Islet precursor cell (in vitro differentiated cells): ENCODE results near the gene CHML.

ENCODE experiments used
- DNase-seq: peaks from one replicate; pipeline ENCODE4 v3.0.0-alpha.2; 2018

Gene CHML

DNA sequence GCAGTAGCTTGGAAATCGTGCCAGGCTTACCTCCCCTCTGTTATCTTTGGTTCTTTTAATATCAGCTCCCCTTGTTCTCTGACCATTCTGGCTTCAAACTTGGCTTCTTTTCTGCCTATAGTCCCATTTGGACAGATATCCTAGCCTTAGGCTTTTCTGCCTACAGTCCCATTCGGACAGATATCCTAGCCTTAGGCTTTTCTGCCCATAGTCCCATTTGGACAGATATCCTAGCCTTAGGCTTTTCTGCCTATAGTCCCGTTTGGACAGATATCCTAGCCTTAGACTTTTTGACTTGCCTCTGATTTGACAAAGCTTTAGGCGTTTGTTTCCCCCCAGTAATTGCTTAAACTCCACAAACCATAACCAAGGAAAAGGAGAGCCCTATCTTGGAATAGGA is 25.6 kb downstream of the CHML start:
- no peak for DNase-seq

DNA sequence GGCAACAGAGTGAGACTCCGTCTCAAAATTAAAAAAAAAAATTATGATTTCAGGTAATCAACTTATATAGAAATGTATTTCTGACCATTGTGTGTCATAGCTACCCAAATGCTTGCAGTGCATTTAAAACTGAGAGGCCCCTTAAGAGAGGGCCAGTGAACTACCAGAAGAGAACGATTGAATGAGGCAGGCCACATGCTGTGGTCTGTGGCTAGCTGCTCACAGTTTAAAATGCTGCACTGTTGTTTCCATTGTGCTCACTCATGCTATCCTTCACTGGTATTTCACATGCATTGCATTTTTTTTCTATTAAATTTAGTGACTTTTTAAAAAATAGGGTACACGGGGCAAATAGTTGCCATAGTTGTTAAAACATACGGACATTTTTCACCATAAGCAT is 26.0 kb downstream of the CHML start:
- no peak for DNase-seq

DNA sequence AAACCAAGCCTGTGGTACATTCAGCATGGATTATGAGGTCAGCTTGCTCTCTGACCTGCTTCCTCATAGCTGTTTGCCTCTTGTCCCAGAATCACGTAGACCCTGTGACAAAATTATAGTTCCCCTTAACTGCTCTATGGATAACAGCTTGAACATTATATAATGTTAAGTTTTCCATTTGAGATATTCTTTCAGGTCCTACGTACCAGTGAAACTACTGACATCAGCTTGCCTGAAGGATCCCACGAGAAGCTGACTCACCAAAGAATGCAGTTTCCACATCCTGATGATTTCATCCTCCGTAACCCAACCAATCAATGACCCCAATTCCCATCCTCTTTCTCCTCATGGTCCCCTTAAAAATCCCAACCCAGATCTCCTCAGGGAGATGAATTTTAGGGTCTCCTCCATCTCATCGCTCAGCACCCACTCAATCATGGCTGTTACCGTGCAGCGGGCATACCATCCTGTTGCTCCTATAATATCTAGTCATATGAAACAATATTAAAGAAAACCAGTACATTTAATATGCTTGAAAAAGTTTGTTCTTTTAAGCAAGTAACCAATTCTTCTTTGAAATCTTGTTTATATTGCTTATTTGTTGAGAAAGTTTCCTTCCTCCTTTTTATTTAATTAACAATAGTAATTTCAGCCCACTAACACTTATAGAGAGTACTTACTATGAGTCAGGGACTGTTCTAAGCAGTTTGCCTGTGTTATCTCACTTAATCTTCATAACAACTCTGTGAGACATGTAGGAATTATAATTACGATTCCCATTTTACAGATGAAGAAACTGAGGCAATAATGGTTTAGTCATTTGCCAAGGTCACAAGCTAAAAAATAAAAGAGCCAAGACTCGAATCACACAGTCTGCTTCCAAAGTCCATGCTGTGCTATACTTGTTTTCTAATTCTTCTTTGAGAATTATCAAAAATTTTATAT is 27.4 kb downstream of the CHML start:
- no peak for DNase-seq

DNA sequence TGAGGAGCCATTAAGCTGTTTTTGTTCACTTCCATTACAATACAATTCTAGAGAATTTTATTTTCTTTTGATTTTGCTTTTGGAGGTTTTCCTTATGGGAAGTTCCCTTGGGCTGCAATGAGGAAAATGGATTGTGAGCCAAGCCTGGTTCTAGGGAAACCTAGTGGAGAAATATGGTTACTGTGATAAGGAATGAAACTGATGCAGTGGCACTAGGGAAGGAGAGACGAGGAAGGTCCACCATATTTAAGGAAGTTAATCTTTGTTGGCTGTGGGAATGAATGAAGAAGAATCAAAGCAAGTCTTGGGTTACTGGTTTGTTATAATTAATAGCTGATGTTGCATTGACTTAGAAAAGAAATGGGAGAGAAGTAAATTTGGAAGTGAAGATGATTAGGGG is 28.4 kb downstream of the CHML start:
- no peak for DNase-seq

DNA sequence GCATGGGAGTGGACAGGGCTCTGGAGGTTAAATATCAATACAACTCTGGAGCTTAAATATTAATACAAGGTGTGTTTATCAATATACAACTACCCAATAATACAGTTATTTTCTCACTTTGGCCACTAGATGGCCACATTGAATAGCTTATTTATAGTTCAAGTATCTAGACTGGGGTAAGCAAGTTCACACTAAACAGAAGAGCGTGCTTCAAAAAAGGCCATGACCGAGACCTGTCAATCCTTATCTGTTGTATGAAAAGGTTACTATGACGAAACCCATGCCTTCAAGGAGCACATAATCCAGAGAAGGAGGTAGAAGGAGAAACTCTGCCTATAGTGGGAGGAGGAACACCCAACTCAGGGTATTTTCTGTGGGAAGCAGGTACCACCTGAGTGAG is 29.1 kb downstream of the CHML start:
- DNase-seq, result no peak

DNA sequence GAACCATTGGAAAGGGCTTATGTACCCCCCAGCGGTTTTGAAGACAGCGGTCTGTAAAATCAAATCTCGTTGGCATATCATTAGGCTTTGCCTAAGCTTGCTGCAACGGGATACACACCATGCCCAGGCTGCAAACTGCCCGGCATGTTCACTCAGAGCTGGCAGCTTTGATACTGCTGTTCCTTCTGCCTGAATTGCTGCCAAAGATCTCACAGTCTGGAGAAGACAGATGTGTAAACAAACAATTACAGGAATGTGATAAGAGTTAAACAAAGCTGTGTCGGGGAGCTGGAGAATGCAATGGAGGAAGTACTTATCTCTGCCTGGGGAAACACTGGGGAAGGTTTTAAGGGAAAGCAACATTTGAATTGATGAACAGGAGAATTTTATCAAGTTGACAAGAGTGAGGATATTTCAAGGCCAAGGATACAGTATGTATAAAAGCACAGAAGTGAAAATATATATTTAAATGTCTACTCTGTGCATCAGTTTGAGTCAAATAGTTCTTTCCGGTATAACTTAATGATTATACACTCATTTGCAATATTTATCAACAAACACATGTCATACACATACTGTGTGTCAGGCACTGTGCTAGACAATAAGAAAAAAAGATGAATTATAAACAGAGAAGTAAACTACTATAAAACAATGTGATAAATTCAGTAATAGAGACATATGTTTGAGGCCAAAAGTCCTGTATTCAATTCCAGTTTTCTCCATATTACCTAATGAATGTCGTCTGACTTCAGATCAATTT is 29.9 kb downstream of the CHML start:
- peak; percentile 66 for DNase-seq

DNA sequence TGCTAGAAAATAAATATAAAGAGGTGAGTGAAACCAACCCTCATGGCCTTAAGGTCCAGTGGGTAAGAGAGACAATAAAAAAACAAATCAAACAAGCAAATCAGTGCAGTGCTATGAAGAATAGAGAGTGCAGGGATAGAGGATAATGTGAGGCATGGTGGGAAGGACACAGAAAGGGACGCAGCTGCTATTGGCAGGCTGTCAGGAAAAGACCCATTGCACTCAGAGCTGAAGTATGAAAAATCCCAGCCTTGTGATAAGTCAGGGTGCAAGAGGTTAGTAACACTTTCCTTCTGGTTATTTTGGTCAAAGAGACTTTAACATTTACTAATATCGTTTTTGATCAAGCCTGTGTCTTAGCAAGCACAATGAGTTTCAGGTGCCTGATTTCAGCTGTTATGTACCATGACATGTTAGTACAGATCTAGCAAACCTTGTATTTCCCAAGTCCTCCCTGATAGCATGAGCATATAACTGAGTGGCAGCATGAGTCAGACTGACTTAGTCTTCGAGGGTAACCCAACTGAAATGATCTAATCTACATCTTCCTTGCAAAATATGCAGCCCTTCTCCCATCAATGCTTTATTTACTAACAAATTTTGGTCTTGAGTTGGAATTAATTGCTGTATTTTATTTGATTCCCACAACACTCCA is 31.7 kb downstream of the CHML start:
- DNase-seq, result no peak

DNA sequence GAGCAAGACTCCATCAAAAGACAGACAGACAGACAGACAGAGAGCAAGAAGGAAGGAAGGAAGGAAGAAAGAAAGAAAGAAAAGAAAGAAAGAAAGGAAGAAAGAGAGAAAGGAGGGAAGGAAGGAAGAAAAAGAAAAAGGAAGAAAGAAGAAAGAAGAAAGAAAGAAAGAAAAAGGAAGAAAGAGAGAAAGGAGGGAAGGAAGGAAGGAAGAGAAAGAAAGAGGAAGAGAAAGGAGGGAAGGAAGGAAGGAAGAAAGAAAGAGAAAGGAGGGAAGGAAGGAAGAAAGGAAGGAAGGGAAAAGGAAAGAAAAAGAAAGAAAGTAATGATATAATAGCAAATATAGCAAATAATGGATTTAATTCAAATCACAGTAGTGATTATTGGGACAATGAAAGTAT is 32.7 kb downstream of the CHML start:
- no peak for DNase-seq

DNA sequence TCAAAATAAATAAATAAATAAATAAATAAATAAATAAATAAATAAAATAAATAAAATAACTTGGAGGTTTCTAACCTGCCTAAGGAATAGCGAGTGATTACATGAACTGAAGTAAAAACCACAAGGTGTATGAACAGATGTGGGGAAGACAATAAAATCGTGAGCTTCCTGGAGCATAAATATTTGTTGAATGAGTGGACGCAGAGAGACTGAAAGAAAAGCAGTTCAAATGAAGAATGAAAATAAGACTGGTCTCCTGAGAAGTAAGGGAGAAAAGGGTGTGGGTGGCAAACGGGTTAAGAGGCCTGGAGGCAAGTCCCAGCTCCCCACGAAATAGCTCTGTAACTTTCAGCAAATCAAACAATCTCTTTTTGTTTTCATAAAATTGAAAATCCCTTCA is 33.6 kb downstream of the CHML start:
- no peak for DNase-seq

DNA sequence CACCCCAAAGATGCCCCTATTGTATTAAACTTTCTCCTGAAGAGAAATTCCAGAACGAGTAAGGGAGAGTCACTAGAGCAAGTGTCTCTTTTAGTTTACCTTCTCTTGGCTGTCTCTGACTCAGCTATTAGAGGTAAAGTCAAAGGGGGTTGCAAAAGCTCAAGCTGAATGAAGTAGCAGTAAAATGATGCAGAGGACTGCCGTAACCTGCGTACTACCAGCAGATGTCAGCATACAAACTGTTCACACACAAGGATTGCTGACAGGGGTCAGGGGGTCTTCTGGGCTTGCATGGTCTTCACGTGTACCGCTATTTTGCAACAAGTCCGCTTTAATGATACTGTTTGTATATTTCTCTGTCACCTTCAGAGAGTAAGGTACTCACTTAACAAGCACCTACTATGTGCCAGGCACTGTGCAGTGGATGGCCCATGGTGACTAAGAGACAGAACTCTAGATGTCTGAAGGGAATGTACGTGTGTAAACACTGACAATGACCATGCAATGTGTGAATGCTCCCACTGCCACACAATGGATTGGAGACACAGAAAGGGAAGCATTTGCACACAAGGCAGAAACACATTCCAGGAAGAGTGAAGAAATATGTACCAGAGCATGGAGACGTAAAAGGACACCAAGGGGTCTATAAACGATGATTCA is 34.9 kb downstream of the CHML start:
- peak; percentile 68 for DNase-seq

DNA sequence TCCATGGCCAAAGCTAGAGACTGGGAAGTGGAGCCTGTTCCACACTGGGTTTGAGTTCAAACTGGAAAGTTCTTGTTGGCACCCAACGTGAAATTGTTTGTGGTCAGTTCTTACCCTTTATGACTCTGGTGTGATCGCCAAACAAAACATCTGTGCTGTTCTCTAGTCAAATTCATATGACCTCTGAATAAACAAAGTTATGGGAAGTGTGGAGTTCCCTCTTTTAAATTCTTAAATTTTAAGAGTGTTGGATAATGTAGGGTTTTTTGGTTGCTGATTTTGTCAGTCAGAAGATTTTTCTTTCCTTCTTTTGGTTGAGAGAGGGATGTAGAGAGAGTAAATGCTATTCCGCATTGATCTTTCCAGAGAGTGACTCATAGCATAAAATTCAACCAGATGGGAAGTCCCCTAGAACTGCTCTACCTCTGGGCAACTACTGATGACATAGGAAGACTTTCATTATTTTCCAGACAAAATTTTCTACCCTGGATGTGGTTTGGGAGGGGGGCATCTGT is 36.4 kb downstream of the CHML start:
- no peak for DNase-seq

DNA sequence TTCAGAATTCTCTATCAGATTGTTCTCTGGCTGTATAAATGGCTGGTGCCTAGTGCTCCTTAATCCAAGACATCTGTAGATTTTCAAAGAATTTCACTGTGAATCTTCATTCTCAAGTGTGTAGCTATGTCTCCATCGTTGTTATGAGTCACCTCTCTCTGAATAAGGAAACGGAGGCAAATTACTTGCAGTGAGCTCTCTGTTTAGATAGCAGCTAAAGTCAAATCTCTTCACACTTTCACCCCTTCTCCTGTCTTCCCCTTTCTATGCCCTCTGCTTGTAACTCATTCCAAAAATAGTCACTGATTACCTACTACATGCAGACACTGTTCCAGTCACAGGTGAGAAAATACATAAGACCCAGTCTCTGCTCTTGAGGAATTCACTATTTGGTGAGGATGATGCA is 39.7 kb downstream of the CHML start:
- no peak for DNase-seq

DNA sequence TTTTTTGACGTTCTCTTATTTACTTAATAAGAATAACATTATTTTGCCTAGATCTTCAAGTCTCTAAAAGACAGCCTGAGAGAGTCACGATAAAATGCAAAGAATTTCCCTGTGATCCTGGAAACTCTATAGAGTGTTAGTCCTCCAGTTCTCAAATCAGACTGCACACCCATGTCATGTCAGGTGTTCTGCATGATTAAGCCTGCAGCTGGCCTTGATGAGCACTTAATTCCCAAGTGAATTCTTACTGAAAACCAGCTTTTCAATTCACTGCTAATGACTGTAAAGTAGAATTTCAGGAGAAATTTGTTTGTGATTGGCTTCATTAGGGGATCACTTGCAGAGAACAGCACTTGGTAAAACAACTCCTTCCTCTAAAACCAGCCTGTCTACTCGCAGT is 41.9 kb downstream of the CHML start:
- no peak for DNase-seq

DNA sequence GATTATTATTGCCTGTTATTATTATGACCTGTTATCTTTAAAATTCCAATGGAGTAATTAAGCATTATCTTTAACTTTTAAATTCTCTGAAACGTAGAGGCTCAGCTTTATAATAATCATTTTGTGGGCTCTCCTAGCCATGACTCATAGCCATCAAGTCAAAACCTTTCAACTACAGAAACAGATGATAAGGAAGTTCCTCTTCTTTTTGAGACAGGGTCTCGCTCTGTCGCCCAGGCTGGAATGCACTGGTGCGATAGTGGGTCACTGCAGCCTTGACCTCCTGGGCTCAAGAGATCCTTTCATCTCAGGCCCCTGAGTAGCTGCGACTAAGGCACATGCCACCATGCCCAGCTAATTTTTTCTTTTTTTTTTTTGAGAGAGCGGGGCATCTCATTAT is 43.5 kb downstream of the CHML start:
- peak; percentile 68 for DNase-seq

DNA sequence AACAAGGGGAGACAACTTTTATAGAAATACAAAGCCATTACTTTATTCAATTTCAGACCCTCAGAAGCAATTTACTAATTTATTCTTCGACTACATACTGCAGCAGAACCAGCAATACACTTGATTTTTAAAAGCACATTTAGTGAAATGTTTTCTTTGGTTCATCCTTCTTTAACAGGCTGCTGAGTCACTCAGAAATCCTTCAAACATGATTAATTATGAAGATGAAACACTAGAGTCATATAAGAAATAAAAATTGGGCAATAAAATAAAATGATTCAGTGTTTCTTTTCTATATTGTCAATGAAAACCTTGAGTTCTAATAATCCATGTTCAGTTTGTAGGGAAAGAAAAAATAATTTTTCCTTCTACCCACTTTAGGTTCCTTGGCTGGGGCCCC is 47.0 kb downstream of the CHML start:
- no peak for DNase-seq

DNA sequence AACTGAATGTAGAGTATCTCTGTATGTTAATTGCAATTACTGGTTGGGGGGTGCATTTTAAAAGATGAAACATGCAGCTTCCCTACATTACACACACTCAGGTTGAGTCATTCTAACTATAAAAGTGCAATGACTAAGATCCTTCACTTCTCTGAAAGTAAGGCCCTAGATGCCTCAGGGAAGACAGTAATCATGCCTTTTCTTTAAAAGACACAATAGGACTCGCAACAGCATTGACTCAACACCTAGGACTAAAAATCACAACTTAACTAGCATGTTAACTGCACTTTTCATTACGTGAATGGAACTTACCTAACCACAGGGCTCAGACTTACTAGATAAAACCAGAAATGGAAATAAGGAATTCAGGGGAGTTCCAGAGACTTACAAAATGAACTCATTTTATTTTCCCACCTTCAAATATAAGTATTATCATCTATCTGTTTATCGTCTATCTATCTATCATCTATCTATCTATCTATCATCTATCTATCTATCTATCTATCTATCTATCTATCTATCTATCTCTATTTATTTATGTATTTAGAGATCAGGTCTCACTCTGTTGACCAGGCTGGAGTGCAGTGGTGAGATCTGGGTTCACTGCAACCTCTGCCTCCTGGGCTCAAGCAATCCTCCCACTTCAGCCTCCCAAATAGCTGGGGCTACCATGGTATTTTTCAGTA is 47.8 kb downstream of the CHML start:
- DNase-seq, result no peak

DNA sequence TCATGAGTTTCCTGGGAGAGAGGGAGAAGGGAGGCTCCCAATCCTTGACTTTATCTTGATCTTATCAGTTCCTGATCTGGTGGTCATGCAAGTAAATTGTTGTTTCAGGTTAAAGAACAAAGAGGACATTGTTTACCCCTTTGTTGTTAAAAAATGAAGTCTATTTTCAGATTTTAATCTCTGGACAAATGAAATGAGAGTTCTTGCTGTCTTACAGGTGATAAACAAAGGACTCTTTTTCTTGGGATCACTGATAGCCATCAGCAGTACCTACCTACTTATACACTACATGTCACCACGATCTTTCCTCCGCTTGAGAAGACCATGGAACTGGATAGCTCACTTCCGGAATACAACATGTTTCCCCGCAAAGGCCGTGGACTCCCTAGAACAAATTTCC is 48.4 kb downstream of the CHML start:
- peak; percentile 67 for DNase-seq

DNA sequence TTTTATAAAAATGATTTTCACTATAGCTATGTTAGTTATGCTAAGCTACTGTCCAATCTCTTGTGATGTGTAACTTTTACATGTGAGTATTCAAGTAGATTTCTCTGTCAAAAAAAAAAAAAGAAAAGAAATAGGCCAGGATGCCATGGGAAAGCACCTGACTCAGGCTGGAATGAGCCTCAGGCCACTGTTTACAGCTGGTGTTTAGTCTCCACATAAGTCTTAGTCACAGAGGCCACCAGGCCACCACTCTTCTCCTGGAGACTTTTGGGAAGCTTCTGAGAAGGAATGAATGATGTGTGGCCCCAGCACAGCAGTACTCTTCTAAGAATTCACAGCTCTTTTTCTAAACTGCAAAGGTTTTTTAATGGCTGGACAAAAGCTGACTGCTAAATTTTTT is 48.9 kb downstream of the CHML start:
- peak; percentile 95 for DNase-seq

DNA sequence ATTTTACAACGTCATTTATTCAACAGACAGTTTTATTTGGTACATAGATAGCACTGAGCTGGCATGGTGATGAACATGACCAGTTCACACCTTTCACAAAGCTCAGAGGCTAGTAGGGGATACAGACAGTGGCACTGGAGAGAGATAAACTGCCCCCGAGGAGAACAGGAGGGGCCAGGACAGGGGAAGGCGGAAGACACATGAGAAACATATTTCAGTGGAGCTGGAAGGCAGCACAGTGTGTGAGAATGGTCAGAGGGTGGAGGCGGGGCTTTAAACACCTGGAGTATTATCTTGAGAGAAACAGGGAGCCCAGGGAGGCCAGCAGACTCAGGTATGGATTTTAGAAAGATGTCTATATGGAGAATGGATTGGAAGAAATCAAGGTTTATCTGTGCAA is 49.5 kb downstream of the CHML start:
- DNase-seq, result peak; percentile 90
